Left lung (tissue), 14 donors: ENCODE measurements around the gene MUC22. TPM values are rescaled to one million over a fixed set of nuclear protein-coding genes. Genes with fewer than 3 reads are reported as not detected.
A peak's percentile ranks its signal among the peaks of the same experiment; 100 is the strongest.

Experiments used
- ATAC-seq: fragments of 200-7000 bp; cut with Tn5 transposase; one replicate; pipeline ENCODE4 v1.9.1; 2020; ENCODE audit warnings: moderate library complexity
- DNase-seq, 4 donors: peaks; one replicate each; pipeline ENCODE4 v3.0.0-alpha.2; 2013 to 2020
- H3K27ac ChIP-seq, 2 donors: fragments of 200-600 bp; sonication (generic) in 1 of 2; one replicate each; pipeline versions ENCODE4 v1.5.0 to v1.8.0; 2020 to 2021
- H3K27me3 ChIP-seq, 2 donors: fragments of 200-600 bp; sonication (generic) in 1 of 2; one replicate each; pipeline versions ENCODE4 v1.5.0 to v1.8.0; 2020 to 2021
- H3K36me3 ChIP-seq, 2 donors: fragments of 200-600 bp; sonication (generic) in 1 of 2; one replicate each; pipeline versions ENCODE4 v1.5.0 to v1.8.0; 2020 to 2021
- H3K4me1 ChIP-seq, 2 donors: fragments of 200-600 bp; one replicate each; pipeline ENCODE4 v1.8.0; 2021
- H3K4me3 ChIP-seq, 2 donors: fragments of 200-600 bp; sonication (generic) in 1 of 2; one replicate each; pipeline versions ENCODE4 v1.5.0 to v1.8.0; 2020 to 2021; ENCODE audit warnings: mild to moderate bottlenecking in 1 of 2
- H3K9me3 ChIP-seq, 2 donors: fragments of 200-600 bp; sonication (generic) in 1 of 2; one replicate each; pipeline versions ENCODE4 v1.5.0 to v1.8.0; 2020 to 2021
- intact Hi-C, 2 donors: fragments of 100-400 bp; cut with DNase I; formaldehyde crosslinking; loops; one replicate each; pipeline versions ENCODE4 v1.11.2 to v1.14.2; 2022
- long read RNA-seq, 12 donors: library from polyadenylated mRNA in 2 of 12; unstranded in 2 of 12; transcript quantifications; one replicate each; pipeline ENCODE4 v2.0.0 and lab custom pipeline, GENCODE V29; 2019 to 2026
- polyA plus RNA-seq, 6 donors: library from polyadenylated mRNA; unstranded; fragments of 120-200 nt; gene quantifications; one replicate each; pipeline ENCODE4 v1.2.1, GENCODE V29; 2013; ENCODE audit not compliant: insufficient read length in 6 of 6
- total RNA-seq, 2 donors: library from RNA; stranded (reverse); fragmentation: NEBNext Ultra II Directional; extraction: Animal tissue kit (Norgen Biotek cat#: 25700); gene quantifications; one replicate each; pipeline ENCODE4 v1.2.1, GENCODE V29; 2021
- TF ChIP-seq, protein P1 (sequence below), 2 donors: fragments of 200-600 bp; sonication (generic) in 1 of 2; IDR thresholded peaks; one replicate each; pipeline versions ENCODE4 v1.5.0 to v1.8.0; 2021; ENCODE audit warnings: antibody characterized with exemption in 2 of 2
- donor health status: DM: no; HTN: yes; CAD: no.
- donor health status: DM: no; HTN: no; CAD: no.

The MUC22 gene
- total RNA-seq (under 1 TPM in 1 of 2 donors, not detected in 1; 0.20 TPM), polyA plus RNA-seq (not detected)
- long read RNA-seq, donor 1 = 0 reads
- long read RNA-seq, donor 2 = 0 reads
- long read RNA-seq, donor 3 = 0 reads
- long read RNA-seq, donor 4, partial matches to known transcripts = 0 of 1 reads
- long read RNA-seq, donor 4, other reads (novel, unspliced or antisense) = 1 of 1 reads
- long read RNA-seq, donor 5 = 0 reads
- long read RNA-seq, donor 6 = 0 reads
- long read RNA-seq, donor 7 = 0 reads
- long read RNA-seq, donor 8 = 0 reads
- long read RNA-seq, donor 9 = 0 reads
- long read RNA-seq, donor 10 = 0 reads
- long read RNA-seq, donor 11 = 0 reads
- long read RNA-seq, donor 12 = 0 reads

DNA sequence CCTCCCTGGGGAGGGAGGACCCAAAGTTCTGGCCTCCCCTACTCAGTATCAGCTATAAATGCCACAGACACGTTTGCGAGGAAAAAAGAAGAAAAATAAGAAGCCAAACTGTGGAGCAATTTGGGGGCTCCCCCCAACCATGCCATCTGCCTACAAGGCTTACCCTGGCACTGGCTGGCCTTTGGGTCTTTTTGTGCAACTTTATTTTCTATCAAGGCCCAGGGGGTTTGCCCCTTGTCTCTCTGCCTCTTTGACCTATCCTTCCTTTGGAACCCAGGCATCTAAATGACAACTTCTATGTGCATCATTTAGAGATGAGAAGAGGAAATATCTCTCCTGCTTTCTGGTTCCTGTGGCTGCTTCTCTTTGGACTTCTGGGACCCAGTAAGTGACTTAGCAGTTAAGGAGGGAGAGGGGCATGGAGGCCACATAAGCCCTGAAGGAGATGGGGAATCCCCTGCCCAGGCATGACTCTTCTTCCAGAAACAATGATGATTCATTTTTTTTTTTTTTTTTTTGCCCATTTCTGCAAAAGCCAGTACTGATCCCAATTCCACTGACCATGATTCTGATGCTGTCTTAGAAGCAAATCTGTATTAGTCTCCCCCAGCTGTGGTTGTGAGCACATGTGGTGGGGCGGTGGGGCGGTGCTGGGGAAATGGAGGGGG is at the start of gene MUC22:
MUC22 (plus strand) TSS at position 82 of the 668 bp plus-strand sequence; CDS start at position 315, 233 bp downstream.
- Histone ChIP-seq H3K36me3 (no peaks in the 10 kb centered on the region), H3K4me3 (no peak within 1 kb of the TSS), H3K27ac (no peak within 1 kb of the TSS), H3K27me3 (no peaks in the 10 kb centered on the region), H3K9me3 (no peaks in the 10 kb centered on the region), H3K4me1 (peaks cover 0 to 5% of the 10 kb centered on the region in 2 donors)
- ATAC-seq (no peak), DNase-seq (no peak)
- intact Hi-C loops = no loop called here
- TF ChIP-seq, protein P1, sequence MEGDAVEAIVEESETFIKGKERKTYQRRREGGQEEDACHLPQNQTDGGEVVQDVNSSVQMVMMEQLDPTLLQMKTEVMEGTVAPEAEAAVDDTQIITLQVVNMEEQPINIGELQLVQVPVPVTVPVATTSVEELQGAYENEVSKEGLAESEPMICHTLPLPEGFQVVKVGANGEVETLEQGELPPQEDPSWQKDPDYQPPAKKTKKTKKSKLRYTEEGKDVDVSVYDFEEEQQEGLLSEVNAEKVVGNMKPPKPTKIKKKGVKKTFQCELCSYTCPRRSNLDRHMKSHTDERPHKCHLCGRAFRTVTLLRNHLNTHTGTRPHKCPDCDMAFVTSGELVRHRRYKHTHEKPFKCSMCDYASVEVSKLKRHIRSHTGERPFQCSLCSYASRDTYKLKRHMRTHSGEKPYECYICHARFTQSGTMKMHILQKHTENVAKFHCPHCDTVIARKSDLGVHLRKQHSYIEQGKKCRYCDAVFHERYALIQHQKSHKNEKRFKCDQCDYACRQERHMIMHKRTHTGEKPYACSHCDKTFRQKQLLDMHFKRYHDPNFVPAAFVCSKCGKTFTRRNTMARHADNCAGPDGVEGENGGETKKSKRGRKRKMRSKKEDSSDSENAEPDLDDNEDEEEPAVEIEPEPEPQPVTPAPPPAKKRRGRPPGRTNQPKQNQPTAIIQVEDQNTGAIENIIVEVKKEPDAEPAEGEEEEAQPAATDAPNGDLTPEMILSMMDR (IDR thresholded peaks at IDR 0.05) = no peak

DNA sequence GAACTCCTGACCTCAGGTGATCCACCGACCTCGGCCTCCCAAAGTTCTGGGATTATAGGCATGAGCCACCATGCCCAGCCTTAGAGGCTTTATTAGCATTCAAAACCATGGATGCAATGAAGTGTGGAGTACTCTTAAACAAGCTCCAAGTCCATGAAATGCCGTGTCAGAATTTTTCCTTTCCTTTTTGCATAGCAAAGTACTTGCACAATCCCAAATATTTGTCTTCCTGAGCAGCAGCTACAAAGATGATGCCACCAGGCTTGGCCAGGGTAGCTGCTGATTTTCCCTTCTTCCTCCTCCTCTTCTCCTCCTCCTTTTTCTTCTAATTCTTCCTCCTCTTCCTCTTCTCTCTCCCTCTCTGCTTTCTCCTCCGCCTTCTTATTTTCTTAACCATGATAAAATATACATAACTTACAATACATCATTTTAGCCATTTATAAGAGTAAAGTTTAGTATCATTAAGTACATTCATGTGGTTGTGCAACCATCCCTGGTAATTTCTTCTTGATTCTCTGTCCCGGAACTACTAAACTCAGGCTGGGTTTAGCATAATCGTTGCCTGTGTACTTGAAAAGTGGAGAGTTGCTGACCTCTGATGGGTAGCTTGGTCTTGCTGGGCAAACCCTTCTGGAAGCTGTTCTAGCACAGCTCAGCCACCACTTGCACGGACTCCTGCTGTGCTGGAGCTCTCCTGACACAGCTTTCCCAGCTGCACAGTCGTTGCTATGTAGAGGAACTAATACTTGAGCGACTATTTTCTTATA is 49.2 kb upstream of the MUC22 start:
- no peaks in the 10 kb centered on the region for H3K9me3 ChIP-seq
- no peaks in the 10 kb centered on the region for H3K36me3 ChIP-seq
- TF ChIP-seq, protein P1 (IDR thresholded peaks at IDR 0.05) = no peak
- ATAC-seq = peak; percentile 92
- peak overlapping the region; percentile 24 to 33 for H3K27ac ChIP-seq
- no peak for DNase-seq
- peaks cover 2 to 4% of the 10 kb centered on the region in 2 donors for H3K4me1 ChIP-seq
- intact Hi-C loops = no loop called here
- H3K27me3 ChIP-seq = peaks cover 0 to 36% of the 10 kb centered on the region in 2 donors
- no peak overlapping the region for H3K4me3 ChIP-seq

DNA sequence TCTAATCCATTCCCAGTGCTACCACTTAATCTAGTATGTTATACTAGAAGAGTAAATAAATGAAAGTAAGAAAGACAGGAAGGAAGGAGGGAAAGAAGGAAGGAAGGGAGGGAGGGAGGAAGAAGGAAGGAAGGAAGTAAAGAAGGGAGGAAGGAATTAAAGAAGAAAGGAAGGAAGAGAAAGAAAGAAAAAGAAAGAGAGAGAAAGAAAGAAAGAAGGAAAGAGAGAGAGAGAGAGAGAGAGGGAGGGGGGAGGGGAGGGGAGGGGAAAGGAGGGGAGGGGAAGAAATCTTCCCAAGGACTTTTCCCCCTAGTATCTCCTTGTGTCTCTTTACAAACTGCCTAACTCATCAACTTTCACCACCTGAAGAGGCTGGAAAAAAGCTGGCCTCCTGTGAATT is 47.6 kb upstream of the MUC22 start:
- no peak for DNase-seq
- Histone ChIP-seq H3K9me3 (no peaks in the 10 kb centered on the region), H3K36me3 (no peaks in the 10 kb centered on the region), H3K4me1 (no peaks in the 10 kb centered on the region), H3K4me3 (no peak overlapping the region), H3K27me3 (peaks cover 0 to 20% of the 10 kb centered on the region in 2 donors), H3K27ac (no peak overlapping the region)
- TF ChIP-seq, protein P1 (IDR thresholded peaks at IDR 0.05) = no peak
- ATAC-seq = no peak
- intact Hi-C loops = no loop called here

DNA sequence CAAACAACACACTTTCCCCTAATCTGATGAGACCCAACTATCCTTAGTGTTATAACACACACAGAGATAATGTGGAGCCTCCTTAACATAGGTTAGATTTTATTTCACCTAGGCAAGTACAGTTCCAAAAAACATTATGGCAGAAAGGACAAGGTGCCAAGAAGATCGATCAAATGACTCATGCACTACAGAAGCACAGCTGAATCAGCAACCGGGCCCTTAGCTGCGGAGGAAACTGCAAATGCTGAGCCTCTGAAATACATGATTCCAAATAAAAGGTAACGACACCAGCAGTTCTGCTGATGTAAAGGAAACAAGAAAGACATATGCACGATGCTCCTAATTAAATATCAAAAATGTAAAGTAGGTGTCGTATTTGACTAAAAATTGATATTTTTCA is 46.6 kb upstream of the MUC22 start:
- Histone ChIP-seq H3K27me3 (peaks cover 0 to 11% of the 10 kb centered on the region in 2 donors), H3K4me3 (no peak overlapping the region), H3K36me3 (no peaks in the 10 kb centered on the region), H3K4me1 (no peaks in the 10 kb centered on the region), H3K9me3 (no peaks in the 10 kb centered on the region), H3K27ac (no peak overlapping the region)
- DNase-seq (no peak), ATAC-seq (no peak)
- TF ChIP-seq, protein P1 (IDR thresholded peaks at IDR 0.05) = no peak
- intact Hi-C loops = no loop called here

DNA sequence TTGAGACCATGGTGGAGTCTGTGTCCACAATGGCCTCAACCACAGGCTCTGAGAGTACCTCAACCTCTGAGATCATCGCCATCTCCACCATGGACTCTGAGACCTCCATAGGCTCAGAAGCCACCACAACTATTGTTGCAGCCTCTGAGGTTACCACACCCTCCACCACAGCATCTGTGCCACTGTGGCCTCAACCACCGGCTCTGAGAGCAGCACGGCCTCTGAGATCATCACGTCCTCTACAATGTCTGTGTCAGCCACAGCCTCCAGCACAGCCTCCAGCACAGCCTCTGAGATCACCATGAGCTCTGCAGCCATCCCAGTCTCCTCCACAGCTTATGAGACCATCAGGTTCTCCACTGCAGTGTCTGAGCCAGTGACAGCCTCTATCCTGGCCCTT is 46.2 kb upstream of the MUC22 start:
- DNase-seq = no peak
- no peak for ATAC-seq
- TF ChIP-seq, protein P1 (IDR thresholded peaks at IDR 0.05) = no peak

More for the DNA sequence above, 46.2 kb upstream of the MUC22 start:
- Histone ChIP-seq H3K4me3 (no peak overlapping the region), H3K27ac (no peak overlapping the region), H3K36me3 (no peaks in the 10 kb centered on the region), H3K27me3 (peaks cover 0 to 6% of the 10 kb centered on the region in 2 donors), H3K9me3 (no peaks in the 10 kb centered on the region), H3K4me1 (no peaks in the 10 kb centered on the region)
- intact Hi-C loops = no loop called here
